IMR-90 (cell line): ENCODE results near the gene PACSIN2. TPM values are rescaled to one million over a fixed set of nuclear protein-coding genes. Genes with fewer than 3 reads are reported as not detected.
A peak's percentile ranks its signal among the peaks of the same experiment; 100 is the strongest.

Experiments
- ATAC-seq: fragments of 200-7000 bp; cut with Tn5 transposase; 2 replicates; pipeline ENCODE4 v1.9.1; 2020; ENCODE audit warnings: low read depth, mild to moderate bottlenecking, moderate library complexity
- BruUV-seq: library from RNA; stranded (reverse); fragments of 400-500 nt; replicated peaks from 2 replicates; lab custom pipeline; 2021; lab: Mats Ljungman, UMichigan
- CTCF ChIA-PET: fragments of 300-600 bp; formaldehyde crosslinking; extraction: SDS; loops from one replicate; lab custom pipeline; 2021; ENCODE audit warnings: antibody characterized with exemption; lab: Yijun Ruan, JAX
- POLR2A ChIA-PET: fragments of 300-600 bp; sonication (Branson Sonifier 250); formaldehyde crosslinking; loops from one replicate; lab custom pipeline; 2022; ENCODE audit warnings: antibody characterized with exemption; ENCODE audit not compliant: unreplicated experiment; lab: Charles Lee
- DNase-seq: peaks from one replicate; pipeline ENCODE4 v3.0.0; 2013
- H2AFZ ChIP-seq: replicated peaks from 2 replicates; pipeline ENCODE3; 2013; ENCODE audit warnings: low read length, mild to moderate bottlenecking; ENCODE audit not compliant: poor library complexity
- H2AK5ac ChIP-seq: 2 replicates; pipeline ENCODE4 v1.6.1; 2013; ENCODE audit warnings: low read depth, low read length, inconsistent platforms
- H2AK9ac ChIP-seq: replicated peaks from 2 replicates; pipeline ENCODE3; 2013; ENCODE audit warnings: mild to moderate bottlenecking, low read depth, low read length, moderate library complexity; ENCODE audit not compliant: poor library complexity
- H2BK120ac ChIP-seq: 2 replicates; pipeline ENCODE4 v1.6.1; 2013; ENCODE audit warnings: low read depth, low read length, inconsistent platforms
- H2BK15ac ChIP-seq: 3 replicates; pipeline ENCODE4 v1.6.1; 2013; ENCODE audit warnings: low read depth, low read length, inconsistent platforms
- H2BK20ac ChIP-seq: 2 replicates; pipeline ENCODE4 v1.6.1; 2013; ENCODE audit warnings: low read depth, mild to moderate bottlenecking, inconsistent platforms, low read length, moderate library complexity
- H2BK5ac ChIP-seq: 2 replicates; pipeline ENCODE4 v1.6.1; 2013; ENCODE audit warnings: mild to moderate bottlenecking, low read depth, low read length, inconsistent platforms; ENCODE audit not compliant: poor library complexity, severe bottlenecking
- H3K14ac ChIP-seq: replicated peaks from 2 replicates; pipeline ENCODE4 v1.6.1; 2013; ENCODE audit warnings: low read depth, low read length, inconsistent platforms
- H3K18ac ChIP-seq: 2 replicates; pipeline ENCODE4 v1.6.1; 2013; ENCODE audit warnings: low read depth, low read length, control low read depth
- H3K23ac ChIP-seq: 2 replicates; pipeline ENCODE4 v1.6.1; 2013; ENCODE audit warnings: low read depth, low read length, inconsistent platforms
- H3K27ac ChIP-seq: 2 replicates; pipeline ENCODE4 v1.5.1; 2013; ENCODE audit warnings: mild to moderate bottlenecking, control low read depth, low read length; ENCODE audit not compliant: insufficient read depth
- H3K27me3 ChIP-seq: 2 replicates; pipeline ENCODE4 v1.6.1; 2013; ENCODE audit warnings: low read length; ENCODE audit not compliant: control insufficient read depth, insufficient read depth
- H3K36me3 ChIP-seq: 2 replicates; pipeline ENCODE4 v1.6.1; 2013; ENCODE audit warnings: low read length, mixed read lengths; ENCODE audit not compliant: control insufficient read depth, insufficient read depth
- H3K4ac ChIP-seq: 2 replicates; pipeline ENCODE4 v1.6.1; 2013; ENCODE audit warnings: low read depth, low read length, inconsistent platforms
- H3K4me1 ChIP-seq: 2 replicates; pipeline ENCODE4 v1.6.1; 2013; ENCODE audit warnings: low read length, mixed read lengths; ENCODE audit not compliant: control insufficient read depth, insufficient read depth
- H3K4me2 ChIP-seq: 2 replicates; pipeline ENCODE4 v1.6.1; 2013; ENCODE audit warnings: low read depth, mild to moderate bottlenecking, control low read depth, low read length, moderate library complexity
- H3K4me3 ChIP-seq: 2 replicates; pipeline ENCODE4 v1.5.1; 2013; ENCODE audit warnings: low read depth, mild to moderate bottlenecking, control low read depth, low read length, moderate library complexity; ENCODE audit not compliant: insufficient read depth
- H3K56ac ChIP-seq: 2 replicates; pipeline ENCODE4 v1.6.1; 2013; ENCODE audit warnings: low read length, inconsistent platforms; ENCODE audit not compliant: insufficient read depth; ENCODE audit errors: extremely low read depth
- H3K79me1 ChIP-seq, 2 experiments: 2 replicates each; pipeline ENCODE4 v1.6.1; 2013; ENCODE audit warnings: low read length in 2 of 2, inconsistent platforms in 1 of 2, low read depth in 1 of 2
- H3K9ac ChIP-seq: 2 replicates; pipeline ENCODE4 v1.6.1; 2013; ENCODE audit warnings: low read depth, low read length, control low read depth
- H3K9me1 ChIP-seq: 2 replicates; pipeline ENCODE4 v1.6.1; 2013; ENCODE audit warnings: low read length, inconsistent platforms; ENCODE audit not compliant: insufficient read depth
- H3K9me3 ChIP-seq: 2 replicates; pipeline ENCODE4 v1.6.1; 2013; ENCODE audit warnings: low read length; ENCODE audit not compliant: control insufficient read depth, insufficient read depth
- H4K20me1 ChIP-seq: 2 replicates; pipeline ENCODE4 v1.6.1; 2013; ENCODE audit warnings: low read length, inconsistent platforms; ENCODE audit not compliant: insufficient read depth
- H4K5ac ChIP-seq: 2 replicates; pipeline ENCODE4 v1.6.1; 2013; ENCODE audit warnings: mild to moderate bottlenecking, low read depth, low read length, control low read depth
- H4K8ac ChIP-seq, 2 experiments: 2 replicates each; pipeline ENCODE4 v1.6.1; 2013; ENCODE audit warnings: low read depth in 2 of 2, low read length in 2 of 2, control low read depth in 1 of 2, inconsistent platforms in 1 of 2
- H4K91ac ChIP-seq: 2 replicates; pipeline ENCODE4 v1.6.1; 2013; ENCODE audit warnings: low read depth, low read length, inconsistent platforms; ENCODE audit not compliant: insufficient read depth
- BHLHE40 ChIP-seq: fragments of 150-350 bp; IDR thresholded peaks from 2 replicates; pipeline ENCODE4 v1.6.1; 2016; ENCODE audit warnings: mild to moderate bottlenecking, low read depth, low read length
- CEBPB ChIP-seq: IDR thresholded peaks from 2 replicates; pipeline ENCODE4 v1.6.1; 2012; ENCODE audit warnings: low read depth, low read length, improper control_type of control experiment
- POLR2A ChIP-seq: IDR thresholded peaks from 2 replicates; pipeline ENCODE4 v1.6.1; 2012; ENCODE audit warnings: mild to moderate bottlenecking, low read depth, low read length
- WGBS, 2 experiments: methylation state at CpG; one replicate each; pipeline versions ENCODE4 v1.1.5 to v1.1.7; 2013; ENCODE audit warnings: missing lambda C conversion rate in 2 of 2; ENCODE audit not compliant: insufficient read length in 1 of 2; ENCODE audit errors: extremely low coverage in 2 of 2; 5-methylcytosine and 5-hydroxymethylcytosine counted together
- dilution Hi-C: fragments of 300-500 bp; cut with HindIII; formaldehyde crosslinking; loops from one replicate; pipeline ENCODE4 v1.14.3; 2018; ENCODE audit warnings: low sequenced_read_pairs; ENCODE audit not compliant: unreplicated experiment
- in situ Hi-C: fragments of 300-500 bp; cut with MboI; formaldehyde crosslinking; loops from 3 replicates; pipeline ENCODE4 v1.14.3; 2019; ENCODE audit warnings: low sequenced_read_pairs, inconsistent platforms, mixed read lengths
- intact Hi-C: fragments of 100-400 bp; cut with micrococcal nuclease; formaldehyde crosslinking; loops from 2 replicates; pipeline ENCODE4 v1.10.0; 2022
- polyA plus RNA-seq, 3 experiments: library from polyadenylated mRNA; depleted of rRNA; stranded (reverse); fragments of >200 nt; gene quantifications; 2 replicates each; pipeline ENCODE4 v1.2.3, GENCODE V29; 2012; ENCODE audit warnings: low replicate concordance in 1 of 3
- total RNA-seq: library from RNA; depleted of rRNA; stranded (reverse); fragments of >200 nt; gene quantifications from 2 replicates; pipeline ENCODE4 v1.2.3, GENCODE V29; 2012

The PACSIN2 gene
- total and polyA plus RNA-seq, 2 of the 4 experiments (the other 2 are of a cell fraction) = 85.0 to 118 TPM

- dilution Hi-C loops (no loop called here), in situ Hi-C loops (no loop called here), intact Hi-C loops (no loop called here)
- peak overlapping the region; percentile 73; the same call in 1 of the 2 replicates for H3K14ac ChIP-seq
- no peak overlapping the region for H3K4me3 ChIP-seq
- H3K56ac ChIP-seq = no peak overlapping the region
- BruUV-seq = no TSS peak
- no peaks in the 10 kb centered on the region for H3K9me3 ChIP-seq
- H3K36me3 ChIP-seq = peaks cover 3% of the 10 kb centered on the region; the same call in 1 of the 2 replicates
- no peak overlapping the region for H4K8ac ChIP-seq
- no peaks in the 10 kb centered on the region for H3K27me3 ChIP-seq
- ChIA-PET POLR2A (interaction anchor here (0.7 kb wide), 1 partner anchor 35 kb away, joined by 11 read pairs; no protein-coding TSS in a partner anchor), CTCF (no interaction called here)
- peaks cover 28% of the 10 kb centered on the region for H3K4me1 ChIP-seq
- H3K27ac ChIP-seq = 0 out of 2 replicates have a peak overlapping the region, but pooled peaks have one; percentile 29
- no peak overlapping the region; the same call in 1 of the 2 replicates for H4K91ac ChIP-seq
- peak overlapping the region; percentile 35; the same call in 1 of the 2 replicates for H2AK5ac ChIP-seq
- H3K23ac ChIP-seq = peak overlapping the region; percentile 72; the same call in 1 of the 2 replicates
- H2BK5ac ChIP-seq = no peak overlapping the region
- no peak overlapping the region for H2AK9ac ChIP-seq
- TF ChIP-seq CEBPB = peak; percentile 69
- no peak for TF ChIP-seq POLR2A
- TF ChIP-seq BHLHE40 = no peak
- no peak overlapping the region for H2AFZ ChIP-seq
- no peak overlapping the region; the same call in 1 of the 2 replicates for H3K18ac ChIP-seq
- no peak overlapping the region for H2BK120ac ChIP-seq
- H3K9me1 ChIP-seq = peaks cover 33% of the 10 kb centered on the region
- peaks cover 42% of the 10 kb centered on the region for H4K20me1 ChIP-seq
- no peak overlapping the region for H2BK20ac ChIP-seq
- ATAC-seq (peak; percentile 57), DNase-seq (peak; percentile 47)
- H2BK15ac ChIP-seq = 0 out of 3 replicates have a peak overlapping the region, but pooled peaks have one; percentile 38
- peaks cover 30 to 95% of the 10 kb centered on the region in 2 experiments for H3K79me1 ChIP-seq
- peak overlapping the region; percentile 42; the same call in 1 of the 2 replicates for H4K5ac ChIP-seq
- WGBS, 2 experiments = 87% methylated on average over 3 of the region's 9 CpGs; no CpG with 5 or more reads in 1 of the 2 experiments
- H3K9ac ChIP-seq = no peak overlapping the region
- peak overlapping the region; percentile 35; the same call in 1 of the 2 replicates for H3K4ac ChIP-seq
- no peak overlapping the region for H3K4me2 ChIP-seq
Observed at GRCh38 chr22:42962295-42963230, 52.4 kb downstream of the PACSIN2 start.
